IMR-90 (cell line): ENCODE data around the gene ABHD2. TPM values are rescaled to one million over a fixed set of nuclear protein-coding genes. Genes with fewer than 3 reads are reported as not detected.

Source experiments
- ATAC-seq: fragments of 200-7000 bp; cut with Tn5 transposase; 2 replicates; pipeline ENCODE4 v1.9.1; 2020; ENCODE audit warnings: low read depth, mild to moderate bottlenecking, moderate library complexity
- BruUV-seq: library from RNA; stranded (reverse); fragments of 400-500 nt; replicated peaks from 2 replicates; lab custom pipeline; 2021; lab: Mats Ljungman, UMichigan
- CTCF ChIA-PET: fragments of 300-600 bp; formaldehyde crosslinking; extraction: SDS; loops from one replicate; lab custom pipeline; 2021; ENCODE audit warnings: antibody characterized with exemption; lab: Yijun Ruan, JAX
- POLR2A ChIA-PET: fragments of 300-600 bp; sonication (Branson Sonifier 250); formaldehyde crosslinking; loops from one replicate; lab custom pipeline; 2022; ENCODE audit warnings: antibody characterized with exemption; ENCODE audit not compliant: unreplicated experiment; lab: Charles Lee
- DNase-seq: peaks from one replicate; pipeline ENCODE4 v3.0.0; 2013
- H2AFZ ChIP-seq: replicated peaks from 2 replicates; pipeline ENCODE3; 2013; ENCODE audit warnings: low read length, mild to moderate bottlenecking; ENCODE audit not compliant: poor library complexity
- H2AK5ac ChIP-seq: 2 replicates; pipeline ENCODE4 v1.6.1; 2013; ENCODE audit warnings: low read depth, low read length, inconsistent platforms
- H2AK9ac ChIP-seq: replicated peaks from 2 replicates; pipeline ENCODE3; 2013; ENCODE audit warnings: mild to moderate bottlenecking, low read depth, low read length, moderate library complexity; ENCODE audit not compliant: poor library complexity
- H2BK120ac ChIP-seq: 2 replicates; pipeline ENCODE4 v1.6.1; 2013; ENCODE audit warnings: low read depth, low read length, inconsistent platforms
- H2BK15ac ChIP-seq: 3 replicates; pipeline ENCODE4 v1.6.1; 2013; ENCODE audit warnings: low read depth, low read length, inconsistent platforms
- H2BK20ac ChIP-seq: 2 replicates; pipeline ENCODE4 v1.6.1; 2013; ENCODE audit warnings: low read depth, mild to moderate bottlenecking, inconsistent platforms, low read length, moderate library complexity
- H2BK5ac ChIP-seq: 2 replicates; pipeline ENCODE4 v1.6.1; 2013; ENCODE audit warnings: mild to moderate bottlenecking, low read depth, low read length, inconsistent platforms; ENCODE audit not compliant: poor library complexity, severe bottlenecking
- H3K14ac ChIP-seq: replicated peaks from 2 replicates; pipeline ENCODE4 v1.6.1; 2013; ENCODE audit warnings: low read depth, low read length, inconsistent platforms
- H3K18ac ChIP-seq: 2 replicates; pipeline ENCODE4 v1.6.1; 2013; ENCODE audit warnings: low read depth, low read length, control low read depth
- H3K23ac ChIP-seq: 2 replicates; pipeline ENCODE4 v1.6.1; 2013; ENCODE audit warnings: low read depth, low read length, inconsistent platforms
- H3K27ac ChIP-seq: 2 replicates; pipeline ENCODE4 v1.5.1; 2013; ENCODE audit warnings: mild to moderate bottlenecking, control low read depth, low read length; ENCODE audit not compliant: insufficient read depth
- H3K27me3 ChIP-seq: 2 replicates; pipeline ENCODE4 v1.6.1; 2013; ENCODE audit warnings: low read length; ENCODE audit not compliant: control insufficient read depth, insufficient read depth
- H3K36me3 ChIP-seq: 2 replicates; pipeline ENCODE4 v1.6.1; 2013; ENCODE audit warnings: low read length, mixed read lengths; ENCODE audit not compliant: control insufficient read depth, insufficient read depth
- H3K4ac ChIP-seq: 2 replicates; pipeline ENCODE4 v1.6.1; 2013; ENCODE audit warnings: low read depth, low read length, inconsistent platforms
- H3K4me1 ChIP-seq: 2 replicates; pipeline ENCODE4 v1.6.1; 2013; ENCODE audit warnings: low read length, mixed read lengths; ENCODE audit not compliant: control insufficient read depth, insufficient read depth
- H3K4me2 ChIP-seq: 2 replicates; pipeline ENCODE4 v1.6.1; 2013; ENCODE audit warnings: low read depth, mild to moderate bottlenecking, control low read depth, low read length, moderate library complexity
- H3K4me3 ChIP-seq: 2 replicates; pipeline ENCODE4 v1.5.1; 2013; ENCODE audit warnings: low read depth, mild to moderate bottlenecking, control low read depth, low read length, moderate library complexity; ENCODE audit not compliant: insufficient read depth
- H3K56ac ChIP-seq: 2 replicates; pipeline ENCODE4 v1.6.1; 2013; ENCODE audit warnings: low read length, inconsistent platforms; ENCODE audit not compliant: insufficient read depth; ENCODE audit errors: extremely low read depth
- H3K79me1 ChIP-seq, 2 experiments: 2 replicates each; pipeline ENCODE4 v1.6.1; 2013; ENCODE audit warnings: low read length in 2 of 2, inconsistent platforms in 1 of 2, low read depth in 1 of 2
- H3K9ac ChIP-seq: 2 replicates; pipeline ENCODE4 v1.6.1; 2013; ENCODE audit warnings: low read depth, low read length, control low read depth
- H3K9me1 ChIP-seq: 2 replicates; pipeline ENCODE4 v1.6.1; 2013; ENCODE audit warnings: low read length, inconsistent platforms; ENCODE audit not compliant: insufficient read depth
- H3K9me3 ChIP-seq: 2 replicates; pipeline ENCODE4 v1.6.1; 2013; ENCODE audit warnings: low read length; ENCODE audit not compliant: control insufficient read depth, insufficient read depth
- H4K20me1 ChIP-seq: 2 replicates; pipeline ENCODE4 v1.6.1; 2013; ENCODE audit warnings: low read length, inconsistent platforms; ENCODE audit not compliant: insufficient read depth
- H4K5ac ChIP-seq: 2 replicates; pipeline ENCODE4 v1.6.1; 2013; ENCODE audit warnings: mild to moderate bottlenecking, low read depth, low read length, control low read depth
- H4K8ac ChIP-seq, 2 experiments: 2 replicates each; pipeline ENCODE4 v1.6.1; 2013; ENCODE audit warnings: low read depth in 2 of 2, low read length in 2 of 2, control low read depth in 1 of 2, inconsistent platforms in 1 of 2
- H4K91ac ChIP-seq: 2 replicates; pipeline ENCODE4 v1.6.1; 2013; ENCODE audit warnings: low read depth, low read length, inconsistent platforms; ENCODE audit not compliant: insufficient read depth
- BHLHE40 ChIP-seq: fragments of 150-350 bp; IDR thresholded peaks from 2 replicates; pipeline ENCODE4 v1.6.1; 2016; ENCODE audit warnings: mild to moderate bottlenecking, low read depth, low read length
- WGBS, 2 experiments: methylation state at CpG; one replicate each; pipeline versions ENCODE4 v1.1.5 to v1.1.7; 2013; ENCODE audit warnings: missing lambda C conversion rate in 2 of 2; ENCODE audit not compliant: insufficient read length in 1 of 2; ENCODE audit errors: extremely low coverage in 2 of 2; 5-methylcytosine and 5-hydroxymethylcytosine counted together
- dilution Hi-C: fragments of 300-500 bp; cut with HindIII; formaldehyde crosslinking; loops from one replicate; pipeline ENCODE4 v1.14.3; 2018; ENCODE audit warnings: low sequenced_read_pairs; ENCODE audit not compliant: unreplicated experiment
- in situ Hi-C: fragments of 300-500 bp; cut with MboI; formaldehyde crosslinking; loops from 3 replicates; pipeline ENCODE4 v1.14.3; 2019; ENCODE audit warnings: low sequenced_read_pairs, inconsistent platforms, mixed read lengths
- intact Hi-C: fragments of 100-400 bp; cut with micrococcal nuclease; formaldehyde crosslinking; loops from 2 replicates; pipeline ENCODE4 v1.10.0; 2022
- polyA plus RNA-seq, 3 experiments: library from polyadenylated mRNA; depleted of rRNA; stranded (reverse); fragments of >200 nt; gene quantifications; 2 replicates each; pipeline ENCODE4 v1.2.3, GENCODE V29; 2012; ENCODE audit warnings: low replicate concordance in 1 of 3
- total RNA-seq: library from RNA; depleted of rRNA; stranded (reverse); fragments of >200 nt; gene quantifications from 2 replicates; pipeline ENCODE4 v1.2.3, GENCODE V29; 2012
- TF ChIP-seq, protein P1 (sequence below): fragments of 150-350 bp; IDR thresholded peaks from 2 replicates; pipeline ENCODE4 v1.6.1; 2017; ENCODE audit warnings: mild to moderate bottlenecking, antibody characterized with exemption, low read length, low read depth

Gene ABHD2
- total and polyA plus RNA-seq, 2 of the 4 experiments (the other 2 are of a cell fraction) = 31.2 to 62.9 TPM

DNA sequence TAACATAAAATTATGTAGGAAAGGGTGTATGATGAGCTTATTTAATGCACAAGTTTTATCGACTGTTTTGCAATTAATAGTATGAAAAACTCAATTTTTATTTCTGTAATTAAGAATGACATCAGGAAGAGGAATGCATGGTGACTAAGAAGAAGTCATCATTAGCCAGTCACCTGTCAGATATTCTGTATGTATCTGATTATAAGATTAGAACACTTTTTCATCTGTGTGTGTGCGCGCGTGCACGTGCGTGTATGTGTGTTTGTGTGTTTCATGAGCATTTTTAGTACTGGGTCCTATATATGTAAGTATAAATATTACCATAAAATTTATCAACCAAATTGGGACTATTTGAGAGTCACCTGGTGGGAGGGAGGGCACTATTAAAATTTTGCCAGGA, 5.0 kb upstream of the ABHD2 start:
- H3K4me1 ChIP-seq = peaks cover 12% of the 10 kb centered on the region
- CTCF ChIA-PET = interaction anchor here (1.0 to 1.1 kb wide), 2 partner anchors 11 to 47 kb away, joined by 3 to 9 read pairs; no protein-coding TSS in a partner anchor
- no CpG with 5 or more reads among the region's 6 CpGs for WGBS, 2 experiments

More for the DNA sequence above, 5.0 kb upstream of the ABHD2 start:
- no peak overlapping the region for H3K18ac ChIP-seq
- no peak overlapping the region for H3K27ac ChIP-seq
- H4K8ac ChIP-seq = no peak overlapping the region
- ATAC-seq (no peak), DNase-seq (no peak)
- H3K9me3 ChIP-seq = no peaks in the 10 kb centered on the region
- H3K79me1 ChIP-seq = no peaks in the 10 kb centered on the region
- no peak overlapping the region for H3K4me2 ChIP-seq
- no peak overlapping the region for H2AK5ac ChIP-seq
- no peak overlapping the region for H3K23ac ChIP-seq
- H2BK15ac ChIP-seq = no peak overlapping the region
- no peak overlapping the region for H2BK120ac ChIP-seq
- no peak overlapping the region for H3K9ac ChIP-seq
- H3K27me3 ChIP-seq = no peaks in the 10 kb centered on the region
- no peak for TF ChIP-seq BHLHE40
- TF ChIP-seq, protein P1, sequence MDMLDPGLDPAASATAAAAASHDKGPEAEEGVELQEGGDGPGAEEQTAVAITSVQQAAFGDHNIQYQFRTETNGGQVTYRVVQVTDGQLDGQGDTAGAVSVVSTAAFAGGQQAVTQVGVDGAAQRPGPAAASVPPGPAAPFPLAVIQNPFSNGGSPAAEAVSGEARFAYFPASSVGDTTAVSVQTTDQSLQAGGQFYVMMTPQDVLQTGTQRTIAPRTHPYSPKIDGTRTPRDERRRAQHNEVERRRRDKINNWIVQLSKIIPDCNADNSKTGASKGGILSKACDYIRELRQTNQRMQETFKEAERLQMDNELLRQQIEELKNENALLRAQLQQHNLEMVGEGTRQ = no peak
- in situ Hi-C loops = no loop called here
- H3K14ac ChIP-seq = no peak overlapping the region
- H2BK20ac ChIP-seq = no peak overlapping the region
- no peak overlapping the region for H2AFZ ChIP-seq
- no peak overlapping the region for H3K4ac ChIP-seq
- POLR2A ChIA-PET = no interaction called here
- H3K56ac ChIP-seq = no peak overlapping the region
- no peak overlapping the region for H4K5ac ChIP-seq
- dilution Hi-C loops = no loop called here
- H2AK9ac ChIP-seq = no peak overlapping the region
- H4K91ac ChIP-seq = no peak overlapping the region
- no peaks in the 10 kb centered on the region for H3K36me3 ChIP-seq
- intact Hi-C loops = loop anchor here (5.0 kb wide), 1 partner anchor 39 kb away; no protein-coding TSS in a partner anchor
- H4K20me1 ChIP-seq = no peaks in the 10 kb centered on the region
- no peak overlapping the region for H3K4me3 ChIP-seq
- H3K9me1 ChIP-seq = peaks cover 4% of the 10 kb centered on the region; the same call in 1 of the 2 replicates
- no TSS peak for BruUV-seq
- H2BK5ac ChIP-seq = no peak overlapping the region
